DOHH2 (cell line): ENCODE measurements around the gene BCL2L13.

ENCODE experiments used
- H3F3A ChIP-seq: fragments of 200-600 bp; sonication (generic), shearing (Covaris generic); 2 replicates; pipeline ENCODE4 v1.6.0; 2016; ENCODE audit warnings: antibody characterized with exemption, mild to moderate bottlenecking; ENCODE audit not compliant: control insufficient read depth, insufficient read depth
- H3K27ac ChIP-seq: fragments of 200-600 bp; sonication (generic); 2 replicates; pipeline ENCODE4 v1.5.1; 2014; ENCODE audit warnings: low read depth, mild to moderate bottlenecking, low read length, moderate library complexity
- H3K27me3 ChIP-seq: fragments of 200-600 bp; sonication (generic); 2 replicates; pipeline ENCODE4 v1.6.1; 2014; ENCODE audit warnings: mild to moderate bottlenecking, low read length, mixed read lengths; ENCODE audit not compliant: control insufficient read depth
- H3K36me3 ChIP-seq: fragments of 200-600 bp; sonication (generic); 2 replicates; pipeline ENCODE4 v1.6.1; 2014; ENCODE audit warnings: mild to moderate bottlenecking, low read length, moderate library complexity, mixed read lengths; ENCODE audit not compliant: control insufficient read depth
- H3K4me1 ChIP-seq: fragments of 200-600 bp; sonication (generic); 2 replicates; pipeline ENCODE4 v1.6.1; 2014; ENCODE audit warnings: mild to moderate bottlenecking, low read length, mixed read lengths; ENCODE audit not compliant: control insufficient read depth
- H3K4me2 ChIP-seq: fragments of 200-600 bp; sonication (generic); 2 replicates; pipeline ENCODE4 v1.6.0; 2014; ENCODE audit warnings: mild to moderate bottlenecking, low read length, moderate library complexity
- H3K4me3 ChIP-seq: fragments of 200-600 bp; sonication (generic); 2 replicates; pipeline ENCODE4 v1.5.1; 2014; ENCODE audit warnings: mild to moderate bottlenecking, low read length, mixed read lengths
- H3K79me2 ChIP-seq: fragments of 200-600 bp; sonication (generic); 2 replicates; pipeline ENCODE4 v1.6.1; 2014; ENCODE audit warnings: mild to moderate bottlenecking, low read length, mixed read lengths; ENCODE audit not compliant: control insufficient read depth
- H3K9me2 ChIP-seq: fragments of 200-600 bp; sonication (generic); replicated peaks from 2 replicates; pipeline ENCODE4 v1.6.1; 2014; ENCODE audit warnings: mild to moderate bottlenecking, low read length, mixed read lengths; ENCODE audit not compliant: control insufficient read depth
- H3K9me3 ChIP-seq: fragments of 200-600 bp; sonication (generic); 2 replicates; pipeline ENCODE4 v1.6.1; 2014; ENCODE audit warnings: antibody characterized with exemption, low read length, mixed read lengths; ENCODE audit not compliant: control insufficient read depth, insufficient read depth
- H4K20me1 ChIP-seq: fragments of 200-600 bp; sonication (generic); 2 replicates; pipeline ENCODE4 v1.6.0; 2014; ENCODE audit warnings: low read depth, mild to moderate bottlenecking, antibody characterized with exemption, low read length, moderate library complexity; ENCODE audit not compliant: control insufficient read depth, insufficient read depth
- EZH2phosphoT487 ChIP-seq: fragments of 200-600 bp; sonication (generic); IDR thresholded peaks from 2 replicates; pipeline ENCODE4 v1.6.1; 2017; ENCODE audit warnings: borderline replicate concordance, mild to moderate bottlenecking, antibody characterized with exemption, low read length, moderate library complexity, mixed read lengths
- TF ChIP-seq, protein P1 (sequence below): fragments of 200-600 bp; sonication (generic); IDR thresholded peaks from one replicate; pipeline ENCODE4 v1.5.1; 2014; ENCODE audit warnings: antibody characterized with exemption, mild to moderate bottlenecking, low read depth, low read length; ENCODE audit not compliant: poor library complexity, severe bottlenecking

BCL2L13 gene

DNA sequence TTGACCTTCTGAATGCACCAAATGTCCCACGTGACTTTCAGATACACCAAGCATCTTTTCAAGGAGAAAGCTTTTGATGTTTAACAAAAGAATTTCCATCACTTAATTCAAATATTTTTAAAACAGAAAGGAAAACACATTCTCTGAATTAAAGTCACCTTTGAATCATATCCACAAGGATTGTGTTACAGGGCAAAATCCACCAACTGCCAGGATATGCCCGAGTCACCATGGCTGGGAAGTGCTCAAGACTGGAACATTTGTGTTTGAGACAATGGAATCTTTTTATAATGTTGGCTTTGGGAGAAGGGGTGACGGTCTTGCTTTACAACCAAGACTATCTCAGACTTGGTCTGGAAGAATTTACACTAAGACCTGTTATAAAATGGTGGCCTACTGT is 94.9 kb downstream of the BCL2L13 start:
- Histone ChIP-seq H3K79me2 (no peaks in the 10 kb centered on the region), H3K27me3 (no peaks in the 10 kb centered on the region), H3K36me3 (peaks cover 64% of the 10 kb centered on the region), H3K27ac (no peak overlapping the region), H3K4me1 (no peaks in the 10 kb centered on the region), H3K9me2 (no peaks in the 10 kb centered on the region), H3K9me3 (no peaks in the 10 kb centered on the region), H3K4me2 (no peak overlapping the region), H3F3A (no peaks in the 10 kb centered on the region), H4K20me1 (no peaks in the 10 kb centered on the region), H3K4me3 (no peak overlapping the region)
- TF ChIP-seq, protein P1, sequence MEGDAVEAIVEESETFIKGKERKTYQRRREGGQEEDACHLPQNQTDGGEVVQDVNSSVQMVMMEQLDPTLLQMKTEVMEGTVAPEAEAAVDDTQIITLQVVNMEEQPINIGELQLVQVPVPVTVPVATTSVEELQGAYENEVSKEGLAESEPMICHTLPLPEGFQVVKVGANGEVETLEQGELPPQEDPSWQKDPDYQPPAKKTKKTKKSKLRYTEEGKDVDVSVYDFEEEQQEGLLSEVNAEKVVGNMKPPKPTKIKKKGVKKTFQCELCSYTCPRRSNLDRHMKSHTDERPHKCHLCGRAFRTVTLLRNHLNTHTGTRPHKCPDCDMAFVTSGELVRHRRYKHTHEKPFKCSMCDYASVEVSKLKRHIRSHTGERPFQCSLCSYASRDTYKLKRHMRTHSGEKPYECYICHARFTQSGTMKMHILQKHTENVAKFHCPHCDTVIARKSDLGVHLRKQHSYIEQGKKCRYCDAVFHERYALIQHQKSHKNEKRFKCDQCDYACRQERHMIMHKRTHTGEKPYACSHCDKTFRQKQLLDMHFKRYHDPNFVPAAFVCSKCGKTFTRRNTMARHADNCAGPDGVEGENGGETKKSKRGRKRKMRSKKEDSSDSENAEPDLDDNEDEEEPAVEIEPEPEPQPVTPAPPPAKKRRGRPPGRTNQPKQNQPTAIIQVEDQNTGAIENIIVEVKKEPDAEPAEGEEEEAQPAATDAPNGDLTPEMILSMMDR: no peak
- no peak for TF ChIP-seq EZH2phosphoT487

DNA sequence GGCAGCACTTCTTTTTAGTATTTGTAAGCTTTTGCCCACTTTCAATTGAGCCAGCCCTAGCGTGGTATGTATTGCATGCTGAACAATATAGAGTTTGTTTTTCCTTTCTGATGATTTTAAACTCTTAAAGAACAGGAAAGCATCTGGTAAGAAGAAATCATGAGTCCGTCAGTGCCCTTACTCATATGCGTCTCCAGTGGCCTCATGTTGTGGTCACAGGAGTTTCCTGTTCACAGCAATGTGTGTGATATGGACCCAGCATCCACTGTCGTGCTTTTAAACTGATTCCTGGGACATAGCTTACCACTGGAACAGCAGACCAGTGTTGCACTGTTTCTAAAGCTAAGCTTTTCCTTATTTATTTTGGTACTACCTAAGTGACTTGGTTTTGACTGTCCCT is 95.6 kb downstream of the BCL2L13 start:
- Histone ChIP-seq H3K4me3 (no peak overlapping the region), H3F3A (no peaks in the 10 kb centered on the region), H3K9me2 (no peaks in the 10 kb centered on the region), H3K27me3 (no peaks in the 10 kb centered on the region), H4K20me1 (no peaks in the 10 kb centered on the region), H3K9me3 (no peaks in the 10 kb centered on the region), H3K79me2 (no peaks in the 10 kb centered on the region), H3K4me1 (no peaks in the 10 kb centered on the region), H3K36me3 (peaks cover 70% of the 10 kb centered on the region), H3K27ac (no peak overlapping the region), H3K4me2 (no peak overlapping the region)
- TF ChIP-seq, protein P1: no peak
- TF ChIP-seq EZH2phosphoT487: no peak

DNA sequence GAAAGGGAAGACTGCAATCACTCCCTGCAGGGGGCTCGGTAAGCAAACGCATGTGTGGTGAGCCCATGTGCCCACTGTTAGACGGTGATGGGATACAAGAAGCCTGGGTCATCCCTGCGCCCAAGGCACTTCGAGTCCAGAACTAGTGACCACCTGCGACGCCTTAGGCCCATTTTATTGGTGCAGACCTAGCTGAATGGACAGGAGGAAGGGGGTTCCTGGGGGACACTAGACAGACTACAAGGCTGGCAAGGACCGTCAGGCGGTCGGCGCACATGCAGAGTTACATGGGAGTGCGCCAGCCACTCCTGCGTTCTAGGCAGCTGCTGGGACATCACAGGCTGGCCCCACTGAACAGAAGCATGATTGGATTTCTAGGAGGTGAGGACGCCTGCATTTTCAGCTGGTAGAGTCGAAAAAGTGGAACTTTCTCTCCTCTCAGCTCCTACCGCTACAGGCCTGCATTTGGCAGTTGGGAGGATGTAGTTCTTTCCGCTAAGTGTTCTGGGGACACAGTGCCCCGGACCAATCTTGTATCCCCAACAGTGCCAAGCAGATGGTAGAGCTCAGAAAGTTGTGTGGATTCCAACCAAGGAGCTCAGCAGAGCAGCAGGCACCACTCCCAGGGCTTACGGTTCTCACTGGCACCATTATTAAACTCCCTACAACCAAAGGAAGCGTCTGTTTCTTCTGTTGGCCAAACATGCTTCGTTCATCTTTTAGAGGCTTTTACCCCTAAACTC is 100.0 kb downstream of the BCL2L13 start:
- Histone ChIP-seq H3K36me3 (peaks cover 50% of the 10 kb centered on the region), H3F3A (no peaks in the 10 kb centered on the region), H3K9me2 (no peaks in the 10 kb centered on the region), H3K9me3 (no peaks in the 10 kb centered on the region), H3K27me3 (no peaks in the 10 kb centered on the region), H4K20me1 (peaks cover 3% of the 10 kb centered on the region; the same call in 1 of the 2 replicates), H3K79me2 (no peaks in the 10 kb centered on the region), H3K27ac (no peak overlapping the region), H3K4me3 (no peak overlapping the region), H3K4me1 (peaks cover 3% of the 10 kb centered on the region; the same call in 1 of the 2 replicates), H3K4me2 (no peak overlapping the region)
- TF ChIP-seq, protein P1: no peak
- TF ChIP-seq EZH2phosphoT487: no peak
